ENCODE results near the gene SF1. TPM values are rescaled to one million over a fixed set of nuclear protein-coding genes. Genes with fewer than 3 reads are reported as not detected.

SF1 gene
- polyA plus RNA-seq, 1 of the 3 experiments (the other 2 are of a cell fraction) = 66.3 TPM

- Histone ChIP-seq H3K9me3 (no peaks in the 10 kb centered on the region), H3F3A (replicated peaks; ENCODE audit: insufficient read depth) (peaks cover 3% of the 10 kb centered on the region), H4K20me1 (ENCODE audit: insufficient read depth) (no peaks in the 10 kb centered on the region), H3K9me2 (no peaks in the 10 kb centered on the region), H3K27ac (ENCODE audit: low read depth in 2 of 2, low read length in 1 of 2) (no peak overlapping the region), H3K79me2 (ENCODE audit: insufficient read depth) (no peaks in the 10 kb centered on the region), H2AFZ (ENCODE audit: low read depth) (no peak overlapping the region), H3K4me3 (ENCODE audit: low read depth in 2 of 2, low read length in 1 of 2) (no peak overlapping the region), H3K27me3 (ENCODE audit: insufficient read depth) (peaks cover 13% of the 10 kb centered on the region), H3K36me3 (replicated peaks in 1 of 2; ENCODE audit: control insufficient read depth in 1 of 2, insufficient read depth in 2 of 2, low read length in 1 of 2) (no peaks in the 10 kb centered on the region), H3K9ac (no peak overlapping the region), H3K4me2 (no peak overlapping the region), H3K4me1 (ENCODE audit: control insufficient read depth in 1 of 2, insufficient read depth in 2 of 2, low read depth in 1 of 2, low read length in 1 of 2) (peaks cover 0 to 42% of the 10 kb centered on the region in 2 experiments; a peak in 1 of 4 replicates)
- ChIA-PET CTCF (interaction anchor here (0.7 to 7.1 kb wide), 10 partner anchors 13 to 612 kb away, joined by 3 to 68 read pairs (median 5); partner anchors contain the start of gene RASGRP2), POLR2A (interaction anchor here (0.9 kb wide), 1 partner anchor 24 kb away, joined by 3 read pairs; no protein-coding TSS in a partner anchor)
- DNase-seq = no peak
- WGBS (ENCODE audit: low lambda C conversion rate) = 64% methylated on average over 14 of the region's 15 CpGs
- TF ChIP-seq SIN3A (IDR thresholded peaks at IDR 0.05; ENCODE audit: borderline replicate concordance, low read depth, low read length) = no peak
- TF ChIP-seq FOXM1 (IDR thresholded peaks at IDR 0.05; ENCODE audit: low read depth) = no peak
- TF ChIP-seq NFIC (IDR thresholded peaks at IDR 0.05; ENCODE audit: borderline replicate concordance) = no peak
- no peak for TF ChIP-seq RXRA (IDR thresholded peaks at IDR 0.05; ENCODE audit: borderline replicate concordance, low read depth)
- no peak for TF ChIP-seq MXI1 (IDR thresholded peaks at IDR 0.05; ENCODE audit: low read depth, low read length)
- TF ChIP-seq NRF1 (IDR thresholded peaks at IDR 0.05; ENCODE audit: low read depth, low read length) = no peak
- TF ChIP-seq RCOR1 (IDR thresholded peaks at IDR 0.05; ENCODE audit: low read length) = no peak
- TF ChIP-seq USF2 (IDR thresholded peaks at IDR 0.05; ENCODE audit: borderline replicate concordance, low read depth, low read length) = no peak
- TF ChIP-seq SMC3 (IDR thresholded peaks at IDR 0.05; ENCODE audit: low read depth, low read length) = no peak
Observed at GRCh38 chr11:64718084-64718779, 60.1 kb downstream of the SF1 start.

- peaks cover 13% of the 10 kb centered on the region for H3K27me3 ChIP-seq (ENCODE audit: insufficient read depth)
- POLR2A ChIA-PET = interaction anchor here (0.9 kb wide), 1 partner anchor 23 kb away, joined by 3 read pairs; no protein-coding TSS in a partner anchor
- no peak for DNase-seq
Observed at GRCh38 chr11:64717268-64717578, 61.1 kb downstream of the SF1 start.

More at GRCh38 chr11:64717268-64717578, 61.1 kb downstream of the SF1 start:
- Histone ChIP-seq H3K9me3 (no peaks in the 10 kb centered on the region), H3K27ac (ENCODE audit: low read depth in 2 of 2, low read length in 1 of 2) (no peak overlapping the region; a peak in 2 of 4 replicates), H3K4me2 (no peak overlapping the region), H3F3A (replicated peaks; ENCODE audit: insufficient read depth) (peaks cover 3% of the 10 kb centered on the region), H3K9ac (no peak overlapping the region), H3K9me2 (no peaks in the 10 kb centered on the region), H4K20me1 (ENCODE audit: insufficient read depth) (no peaks in the 10 kb centered on the region), H3K36me3 (replicated peaks in 1 of 2; ENCODE audit: control insufficient read depth in 1 of 2, insufficient read depth in 2 of 2, low read length in 1 of 2) (no peaks in the 10 kb centered on the region), H3K4me3 (ENCODE audit: low read depth in 2 of 2, low read length in 1 of 2) (no peak overlapping the region), H3K4me1 (ENCODE audit: control insufficient read depth in 1 of 2, insufficient read depth in 2 of 2, low read depth in 1 of 2, low read length in 1 of 2) (peaks cover 0 to 42% of the 10 kb centered on the region in 2 experiments; a peak in 1 of 4 replicates), H2AFZ (ENCODE audit: low read depth) (no peak overlapping the region), H3K79me2 (ENCODE audit: insufficient read depth) (no peaks in the 10 kb centered on the region)
- CTCF ChIA-PET = interaction anchor here (0.6 to 7.1 kb wide), 17 partner anchors 9 to 613 kb away, joined by 3 to 68 read pairs (median 5); partner anchors contain the start of gene RASGRP2
- 29% methylated on average over 1 of the region's 4 CpGs for WGBS (ENCODE audit: low lambda C conversion rate)
- no peak for TF ChIP-seq RCOR1 (IDR thresholded peaks at IDR 0.05; ENCODE audit: low read length)
- peak; percentile 31 for TF ChIP-seq RAD21 (IDR thresholded peaks at IDR 0.05; ENCODE audit: low read length)

Measured in SK-N-SH (cell line).